CD4-positive, alpha-beta T cell treated with Interleukin-15 for 1 hour (primary cell): ENCODE results near the gene MAP4K3.

Experiments
- DNase-seq: peaks from one replicate; pipeline ENCODE4 v3.0.0-alpha.2; 2020

Gene MAP4K3

DNA sequence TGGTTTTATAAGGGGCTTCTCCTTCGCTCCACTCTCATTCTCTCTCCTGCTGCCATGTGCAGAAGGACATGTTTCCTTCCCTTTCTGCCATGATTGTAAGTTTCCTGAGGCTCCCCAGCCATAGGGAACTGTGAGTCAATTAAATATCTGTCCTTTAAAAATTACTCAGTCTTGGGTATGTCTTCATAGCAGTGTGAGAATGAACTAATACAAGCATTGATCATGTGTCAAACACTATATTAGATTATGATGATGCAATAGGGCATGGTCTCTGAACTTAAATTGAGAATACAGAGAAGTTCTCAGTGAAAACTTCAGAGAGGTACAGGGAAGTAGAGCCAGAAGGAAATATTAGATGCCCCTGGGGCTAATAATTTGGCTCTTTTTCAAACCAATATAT, 5.9 kb upstream of the MAP4K3 start:
- no peak for DNase-seq

DNA sequence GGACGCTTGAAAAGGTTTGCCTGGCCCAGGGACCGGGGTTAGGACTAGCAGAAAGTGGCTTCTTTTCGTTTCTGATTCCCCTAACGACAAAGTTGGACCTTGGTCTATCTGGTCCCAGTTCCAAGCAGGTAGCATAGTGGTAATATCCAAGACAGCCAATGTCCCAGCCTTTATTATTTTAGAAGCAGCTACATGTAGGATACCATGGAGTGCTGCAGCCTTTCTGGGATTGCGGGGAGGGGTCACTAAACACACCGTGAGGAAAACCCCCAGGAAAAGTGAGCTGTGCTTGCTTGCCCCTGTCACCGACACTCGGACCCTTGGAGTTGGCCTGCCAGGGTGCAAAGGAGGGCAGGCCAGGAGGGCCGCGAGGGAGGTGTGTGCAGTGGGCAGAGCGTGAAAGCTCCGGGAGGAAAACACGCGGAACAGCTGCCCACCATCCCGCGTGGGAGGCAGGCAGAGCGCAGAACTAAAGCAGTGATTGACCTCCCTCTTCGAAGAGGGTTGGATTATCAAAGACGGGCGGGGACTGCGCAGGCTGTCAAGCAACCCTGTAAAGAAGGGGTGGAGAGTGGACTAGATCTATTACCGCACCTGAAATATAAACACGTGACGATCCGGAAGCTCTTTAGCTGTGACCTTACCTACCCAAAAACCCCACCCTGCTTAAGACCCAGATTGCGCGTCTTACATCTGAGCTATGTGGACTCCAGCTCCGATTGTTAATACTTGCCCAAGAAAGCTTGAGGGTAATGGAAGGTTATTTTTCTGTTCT, 624 bp upstream of the MAP4K3 start:
- peak; percentile 51 for DNase-seq

DNA sequence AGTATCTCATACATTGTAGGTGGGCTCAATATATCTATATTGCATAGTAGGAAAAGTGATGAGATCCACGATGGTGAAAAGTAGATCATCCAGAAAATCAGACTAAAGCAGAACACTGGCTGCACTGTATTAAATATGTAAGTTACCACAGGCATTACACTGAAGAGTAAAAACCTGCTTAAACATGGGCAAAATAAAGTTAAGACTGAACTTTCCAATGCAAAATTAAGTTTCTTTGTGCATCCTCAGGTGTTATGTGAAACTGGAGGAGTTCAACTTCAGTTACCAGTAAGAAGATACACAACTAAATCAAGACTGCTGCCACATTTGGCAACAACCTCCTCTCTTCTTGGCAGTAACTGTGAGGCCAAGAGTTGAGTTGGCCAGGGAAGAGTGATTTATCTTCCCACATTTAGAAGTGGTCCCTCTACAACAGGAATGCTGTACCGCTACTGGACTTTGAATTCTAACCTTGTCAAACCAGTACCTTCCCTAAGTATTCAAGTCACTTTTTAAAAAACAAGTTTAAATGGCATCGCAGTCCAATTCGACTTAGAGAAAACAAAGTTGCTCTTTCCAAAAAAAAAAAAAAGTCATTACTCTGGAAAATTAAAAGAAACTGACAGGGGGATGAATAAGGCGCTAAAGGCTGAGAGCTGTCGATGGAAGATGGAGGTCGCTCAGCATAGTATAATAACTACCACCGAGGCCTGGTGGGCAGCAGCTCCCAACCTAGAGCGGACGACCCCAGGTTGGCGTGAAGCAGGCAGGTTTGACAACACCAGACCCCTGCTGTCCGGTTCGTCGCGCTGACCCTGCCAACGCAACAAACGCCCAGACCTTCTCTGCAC, 1.1 kb downstream of the MAP4K3 start:
- no peak for DNase-seq

DNA sequence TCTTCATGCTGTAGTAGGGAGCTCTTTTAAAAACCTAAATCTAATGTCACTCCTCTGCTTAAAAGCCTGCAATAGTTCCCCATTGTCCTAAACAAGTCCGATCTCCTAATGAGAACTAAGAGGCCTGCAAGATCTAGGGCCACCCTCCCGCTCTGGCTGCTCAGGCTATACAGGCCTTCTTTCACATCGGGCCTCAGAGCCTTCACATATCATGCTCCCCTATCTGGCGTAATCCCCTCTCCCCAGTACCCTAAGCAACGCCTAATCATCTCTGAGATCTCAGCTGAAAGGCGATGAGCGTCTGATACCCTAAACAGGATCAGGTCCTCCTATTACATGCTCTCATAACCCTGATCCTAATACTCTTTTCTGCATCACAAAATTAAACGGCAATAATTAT, 1.9 kb downstream of the MAP4K3 start:
- DNase-seq: no peak

DNA sequence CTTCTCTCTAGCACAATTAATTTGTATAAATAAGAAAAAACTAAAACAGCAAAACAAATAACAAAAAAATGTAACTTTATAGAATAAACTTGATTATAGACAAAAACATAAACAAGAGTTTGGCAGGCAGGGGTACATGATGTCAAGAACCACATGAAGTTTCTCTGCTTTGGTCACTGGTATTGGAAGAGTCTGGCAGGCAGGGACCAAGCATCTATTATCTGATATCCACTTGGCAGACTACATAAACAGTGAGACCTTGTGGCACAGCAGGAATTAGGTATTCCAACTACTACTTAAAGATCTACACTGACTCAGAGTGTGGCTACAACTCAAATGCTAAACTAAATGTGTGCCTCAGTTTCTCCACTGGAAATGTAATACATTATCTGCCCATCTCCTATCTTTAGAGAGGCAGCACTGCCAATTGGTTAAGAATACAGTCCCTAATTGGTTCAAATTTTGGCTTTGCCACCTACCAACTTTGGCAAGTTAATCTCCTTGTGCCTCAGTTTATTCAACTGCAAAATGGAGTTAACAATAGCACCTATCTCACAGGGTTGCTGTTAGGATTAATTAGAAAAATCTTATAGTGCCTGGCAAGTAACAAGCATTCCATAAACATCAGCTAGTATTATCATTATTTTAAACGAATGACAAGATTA, 2.7 kb downstream of the MAP4K3 start:
- no peak for DNase-seq

DNA sequence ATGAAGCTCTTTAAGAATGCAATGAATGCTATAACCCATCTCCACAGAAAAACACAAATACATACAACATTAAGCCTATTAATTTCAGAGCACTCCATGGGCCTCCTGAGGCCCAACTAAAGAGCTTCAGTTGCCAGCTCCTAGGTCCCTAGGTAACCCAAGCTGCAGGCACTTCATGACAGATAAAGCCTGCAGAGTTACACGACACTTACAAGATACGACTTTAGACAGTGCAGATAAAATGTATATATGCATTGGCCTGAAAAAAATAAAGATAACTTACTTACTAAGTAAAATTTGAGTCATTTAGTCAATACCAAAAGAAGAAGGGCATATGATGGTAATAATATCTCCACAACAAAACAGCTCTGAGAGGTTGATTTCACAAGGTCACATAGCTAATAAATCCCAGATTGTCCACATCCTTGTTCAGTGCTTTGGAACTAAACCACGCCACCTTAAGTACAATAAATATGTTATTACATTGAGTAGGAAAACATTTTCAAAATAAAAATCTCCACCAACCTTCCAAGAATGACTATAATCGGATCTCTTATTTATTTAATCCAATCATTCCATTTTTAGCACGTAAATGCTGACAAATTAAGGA, 3.4 kb downstream of the MAP4K3 start:
- no peak for DNase-seq

DNA sequence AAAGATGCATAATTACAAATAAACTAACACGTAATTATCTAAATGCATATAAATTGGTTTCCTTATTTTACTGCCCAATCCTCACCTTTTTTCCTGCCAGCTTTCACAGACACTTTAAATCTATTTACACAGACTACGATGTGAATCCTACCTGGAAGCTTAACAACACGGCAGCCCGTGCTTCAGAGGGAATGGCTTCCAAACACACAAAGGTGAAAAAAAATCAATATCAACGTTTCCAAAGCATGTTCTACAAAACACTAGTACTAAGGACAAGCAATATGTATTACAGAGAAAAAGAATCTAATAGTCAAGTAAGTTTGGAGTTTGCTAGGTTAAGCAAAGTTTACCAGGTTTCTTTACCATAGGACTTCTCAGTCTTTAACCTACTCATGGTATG, 4.4 kb downstream of the MAP4K3 start:
- no peak for DNase-seq

DNA sequence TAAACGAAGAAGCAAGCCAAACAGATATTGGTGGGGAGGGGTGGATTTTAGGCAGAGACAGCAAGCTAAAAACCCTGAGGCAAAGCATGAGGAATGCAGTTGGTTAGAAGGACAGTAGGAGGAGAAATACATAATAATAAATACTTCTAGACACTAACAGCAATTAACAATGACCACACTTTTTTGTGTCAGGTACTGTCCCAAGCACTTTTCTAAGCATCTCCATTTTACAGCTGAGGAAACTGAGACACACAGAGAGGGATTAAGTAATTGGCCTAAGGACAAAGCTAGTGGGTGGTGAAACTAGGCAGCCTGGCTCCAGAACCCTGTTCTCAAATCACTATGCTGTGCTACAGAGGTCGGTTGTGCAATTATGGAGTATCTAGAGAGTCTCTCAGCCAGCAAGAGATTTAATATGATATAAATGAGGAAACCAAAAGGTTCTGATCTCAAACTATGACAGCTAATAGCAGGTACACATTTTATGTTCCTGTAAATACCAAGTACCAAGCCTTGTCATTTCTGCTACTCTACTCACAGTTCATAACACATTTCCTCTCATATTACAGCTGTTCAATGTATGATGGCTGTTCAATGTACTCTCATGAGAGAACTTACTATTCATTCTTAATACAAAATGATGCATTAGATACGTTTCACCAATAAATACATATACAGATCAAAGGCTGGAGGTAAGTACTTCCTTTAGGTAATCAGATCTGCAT, 5.3 kb downstream of the MAP4K3 start:
- no peak for DNase-seq

DNA sequence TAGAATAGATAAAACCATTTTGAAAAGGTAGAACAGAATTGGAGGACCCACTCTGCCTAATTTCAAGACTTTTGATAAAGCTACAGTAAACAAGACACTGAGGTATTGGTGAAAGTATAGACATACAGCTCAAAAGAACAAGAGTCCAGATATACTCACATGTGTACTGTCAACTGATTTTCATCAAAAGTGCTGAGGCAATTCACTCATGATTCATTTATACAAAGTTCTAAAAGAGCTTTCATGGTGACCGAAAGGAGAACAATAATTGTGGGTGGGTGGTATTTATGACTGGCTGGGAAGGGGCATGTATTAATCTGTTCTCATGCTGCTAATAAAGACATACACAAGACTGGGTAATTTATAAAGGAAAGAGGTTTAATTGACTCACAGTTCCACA, 7.3 kb downstream of the MAP4K3 start:
- DNase-seq: no peak

DNA sequence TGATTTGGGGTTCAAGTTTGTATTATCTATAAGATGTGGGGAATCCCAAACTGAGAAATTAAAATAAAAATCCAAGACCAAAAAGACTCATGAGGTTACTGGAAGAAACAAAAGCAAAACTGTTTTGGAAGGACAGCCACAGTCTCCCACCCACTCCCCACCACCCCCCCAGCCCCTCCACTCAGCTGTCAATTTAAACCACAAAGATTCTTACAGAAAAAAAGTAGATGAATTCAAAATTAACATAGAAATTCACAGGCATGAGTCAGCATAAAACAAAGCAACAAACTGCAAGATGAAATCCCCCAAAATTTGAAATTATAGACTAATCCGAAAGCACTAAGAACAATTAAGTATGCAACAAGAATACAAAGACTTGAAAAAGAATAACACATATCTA, 12.1 kb downstream of the MAP4K3 start:
- DNase-seq: no peak

DNA sequence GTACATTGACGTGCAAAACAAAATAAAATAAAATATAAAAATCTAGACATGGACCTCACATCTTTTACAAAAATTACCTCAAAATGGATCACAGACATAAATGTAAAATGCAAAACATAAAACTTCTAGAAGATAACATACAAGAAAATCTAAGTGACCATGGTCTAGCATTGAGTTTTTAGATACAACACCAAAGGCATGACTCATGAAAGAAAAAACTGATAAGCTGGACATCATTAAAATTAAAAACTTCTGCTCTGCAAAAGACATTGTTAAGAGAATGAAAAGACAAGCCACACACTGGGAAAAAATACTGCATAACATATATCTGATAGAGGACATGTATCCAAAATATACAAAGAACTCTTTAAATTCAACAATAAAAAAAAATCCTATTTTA, 14.4 kb downstream of the MAP4K3 start:
- no peak for DNase-seq

DNA sequence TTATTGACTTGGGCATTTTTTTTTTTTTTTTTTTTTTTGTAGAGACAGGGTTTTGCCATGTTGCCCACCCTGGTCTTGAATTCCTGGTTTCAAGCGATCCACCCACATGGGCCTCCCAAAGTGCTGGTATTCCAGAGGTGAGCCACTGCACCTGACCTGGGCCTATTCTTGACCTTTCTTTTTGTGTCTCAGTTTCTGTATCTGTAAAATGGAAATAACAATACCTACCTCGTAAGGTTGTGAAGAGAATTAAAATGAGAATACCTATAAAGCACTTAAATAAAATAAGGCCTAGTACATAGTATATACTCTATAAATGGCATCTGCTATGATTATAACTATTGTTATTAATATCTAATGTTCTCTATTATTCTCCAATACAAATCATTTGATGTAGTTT, 15.7 kb downstream of the MAP4K3 start:
- DNase-seq: no peak

DNA sequence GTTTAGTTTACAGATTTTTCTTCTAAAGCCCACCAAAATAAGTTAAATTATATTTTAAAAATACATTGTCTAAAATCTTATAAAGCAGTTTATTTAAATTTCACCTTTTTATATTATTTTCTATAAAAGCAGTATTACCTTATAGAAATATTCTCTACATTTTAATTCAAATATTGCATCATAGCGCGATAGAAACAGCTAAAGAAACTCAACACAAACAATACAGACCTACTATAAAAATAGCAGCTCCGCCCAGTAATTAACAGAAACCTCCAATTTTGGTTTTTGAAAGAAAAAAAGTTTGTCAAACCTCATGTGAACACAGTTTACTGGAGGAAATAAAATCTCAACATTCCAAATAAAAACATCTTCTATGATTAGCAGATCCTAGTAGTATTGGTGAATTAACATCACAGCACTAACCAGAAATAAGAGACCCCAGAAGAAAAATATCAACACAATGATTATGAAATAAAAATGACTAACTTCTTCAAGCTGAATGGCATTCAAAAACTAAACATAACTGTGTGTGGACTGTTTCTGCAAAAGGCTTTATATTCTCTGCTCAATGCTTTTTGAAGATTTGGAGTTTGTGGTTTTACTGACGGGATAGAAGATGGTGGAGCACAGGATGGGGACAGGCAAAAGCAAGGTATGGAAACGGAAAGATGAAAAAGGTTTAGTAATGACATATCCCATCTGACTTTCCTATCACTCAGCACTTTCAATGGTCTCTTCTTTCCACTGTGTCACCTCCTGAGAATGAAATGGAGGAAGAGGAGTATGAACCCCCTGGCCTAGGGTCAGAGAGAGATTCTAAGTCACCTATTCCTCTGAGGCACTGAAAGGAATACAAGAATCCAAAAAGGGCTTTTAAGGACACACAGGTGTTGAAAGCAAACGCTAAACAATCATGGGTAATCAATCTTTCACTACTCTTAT, 17.5 kb downstream of the MAP4K3 start:
- DNase-seq: no peak

DNA sequence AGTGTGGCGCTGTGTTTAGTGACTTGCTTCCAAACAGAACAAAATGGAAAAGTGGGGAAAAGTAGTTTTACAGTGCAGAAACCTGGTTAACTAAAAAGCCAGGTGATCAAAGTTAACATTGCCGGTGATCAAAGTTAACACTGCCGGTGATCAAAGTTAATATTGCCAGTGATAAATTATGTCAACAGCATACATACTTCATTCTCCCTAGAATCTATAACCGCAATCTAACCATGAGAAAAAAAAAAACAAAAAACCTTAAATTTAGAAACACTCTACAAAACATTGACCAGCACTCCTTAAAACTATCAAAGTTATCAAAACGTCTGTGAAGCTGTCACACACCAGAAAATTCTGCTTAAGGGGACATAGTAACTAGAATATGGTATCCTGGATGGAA, 18.6 kb downstream of the MAP4K3 start:
- DNase-seq: no peak

DNA sequence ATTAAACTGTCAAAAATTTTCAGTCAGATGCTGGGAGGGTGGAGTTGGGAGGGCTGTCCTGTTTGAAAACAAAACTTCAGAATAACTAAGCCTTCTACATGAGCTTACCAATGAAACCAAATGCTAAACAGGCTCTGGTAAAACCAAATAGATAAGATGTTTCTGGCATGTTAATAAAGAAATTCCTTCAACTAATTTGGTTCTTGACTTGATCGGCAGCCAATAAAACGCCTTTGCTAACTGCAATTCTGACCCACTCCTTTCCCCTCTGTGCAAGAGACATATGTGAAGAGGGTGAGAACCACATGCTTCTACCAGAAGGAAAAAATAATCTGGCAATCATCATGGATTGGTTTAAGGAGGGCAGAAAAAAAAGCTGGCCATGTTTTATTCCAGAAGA, 20.9 kb downstream of the MAP4K3 start:
- DNase-seq: no peak

DNA sequence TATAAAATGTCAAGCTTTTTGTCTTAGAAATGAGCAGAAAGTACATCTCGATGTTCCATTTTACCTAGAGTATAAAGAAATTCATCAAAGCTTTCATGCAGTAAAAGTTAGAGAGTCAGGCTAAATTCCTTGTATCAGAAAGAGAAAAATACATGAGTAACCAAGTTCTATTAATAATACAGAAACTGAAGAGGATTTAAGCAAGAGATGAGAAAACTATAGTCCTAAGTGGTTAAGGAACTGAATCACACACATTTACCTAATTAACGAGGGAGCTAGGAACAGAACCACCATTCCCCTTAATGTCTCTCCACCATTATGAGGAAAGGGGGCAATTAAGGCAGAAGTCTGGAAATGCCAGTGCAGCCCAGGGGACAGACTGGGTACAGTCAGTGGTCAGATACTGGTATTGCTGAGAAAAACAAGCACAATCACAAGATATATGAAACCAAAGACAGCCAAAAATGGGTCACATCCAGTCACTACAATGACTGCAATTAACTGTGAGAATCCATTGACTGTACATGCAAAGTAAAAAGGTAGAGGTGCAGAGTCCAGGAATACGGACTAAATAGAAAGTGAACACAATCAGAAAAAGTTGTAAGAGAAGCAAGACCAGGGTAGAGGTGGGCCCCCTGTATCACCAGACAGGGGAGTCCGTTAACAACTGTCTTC, 23.9 kb downstream of the MAP4K3 start:
- no peak for DNase-seq

DNA sequence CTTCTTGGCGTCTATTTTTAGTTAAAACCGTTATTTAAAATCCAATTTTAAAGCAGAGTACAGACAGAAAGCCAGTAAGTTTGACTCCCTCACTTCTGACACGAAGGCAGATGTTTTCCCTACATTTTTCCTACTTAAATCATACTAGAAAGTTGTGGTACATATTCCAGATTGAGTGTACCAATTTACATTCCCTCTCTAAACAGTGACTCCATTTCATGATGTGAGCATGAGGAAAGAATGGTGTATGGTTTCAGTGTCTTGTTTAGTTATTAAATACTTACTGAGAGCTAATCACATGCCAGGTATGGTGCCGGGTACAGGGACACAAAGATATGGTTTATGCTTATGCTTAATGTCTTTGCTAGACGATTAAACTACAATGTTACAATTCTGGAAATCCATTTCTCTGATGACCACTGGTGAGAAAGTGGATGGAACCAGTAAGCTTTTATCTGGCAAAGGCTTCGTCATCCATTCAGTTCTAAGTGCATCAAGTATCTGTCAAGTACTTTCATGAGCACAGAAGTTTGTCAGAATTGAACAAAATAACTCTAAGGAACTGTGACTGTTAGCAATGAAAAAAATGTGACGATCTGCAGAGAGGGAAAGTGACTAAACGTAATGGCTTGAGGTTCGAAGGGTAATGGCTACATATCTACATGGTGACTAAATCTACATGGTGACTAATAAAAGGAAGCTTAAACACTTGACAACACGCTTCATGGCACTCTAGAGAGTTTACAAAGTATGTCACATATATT, 25.7 kb downstream of the MAP4K3 start:
- DNase-seq: no peak

DNA sequence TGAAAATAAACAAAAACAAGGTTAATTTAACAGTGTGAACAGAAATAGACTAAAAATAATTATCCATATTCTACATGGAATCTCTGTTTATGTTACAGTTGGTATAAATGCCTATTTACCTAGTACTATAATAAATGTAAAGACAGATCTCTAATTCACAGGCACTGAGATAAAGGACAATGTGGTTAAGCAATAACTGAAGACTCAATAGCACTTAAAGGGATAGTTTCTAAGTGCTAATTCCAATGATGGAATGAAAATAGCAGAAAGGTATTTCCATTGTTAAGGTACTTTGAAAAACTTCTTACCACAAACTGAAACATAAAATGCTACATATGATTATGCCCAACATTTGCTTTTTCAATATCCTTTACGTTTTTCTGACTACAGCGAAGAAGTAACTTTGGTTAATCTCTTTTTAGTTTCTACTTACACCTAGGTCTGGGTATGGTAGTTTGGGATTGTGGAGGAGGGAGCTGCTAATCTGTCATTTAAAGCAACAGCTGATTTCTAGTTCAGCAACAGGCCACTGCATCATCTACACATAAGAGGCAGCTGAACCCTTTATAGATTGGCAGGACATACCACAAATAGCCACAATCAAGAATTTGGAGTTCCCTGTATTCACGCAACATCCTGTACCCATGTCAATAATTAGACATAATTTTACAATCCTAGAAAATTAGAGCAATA, 27.2 kb downstream of the MAP4K3 start:
- DNase-seq: no peak

DNA sequence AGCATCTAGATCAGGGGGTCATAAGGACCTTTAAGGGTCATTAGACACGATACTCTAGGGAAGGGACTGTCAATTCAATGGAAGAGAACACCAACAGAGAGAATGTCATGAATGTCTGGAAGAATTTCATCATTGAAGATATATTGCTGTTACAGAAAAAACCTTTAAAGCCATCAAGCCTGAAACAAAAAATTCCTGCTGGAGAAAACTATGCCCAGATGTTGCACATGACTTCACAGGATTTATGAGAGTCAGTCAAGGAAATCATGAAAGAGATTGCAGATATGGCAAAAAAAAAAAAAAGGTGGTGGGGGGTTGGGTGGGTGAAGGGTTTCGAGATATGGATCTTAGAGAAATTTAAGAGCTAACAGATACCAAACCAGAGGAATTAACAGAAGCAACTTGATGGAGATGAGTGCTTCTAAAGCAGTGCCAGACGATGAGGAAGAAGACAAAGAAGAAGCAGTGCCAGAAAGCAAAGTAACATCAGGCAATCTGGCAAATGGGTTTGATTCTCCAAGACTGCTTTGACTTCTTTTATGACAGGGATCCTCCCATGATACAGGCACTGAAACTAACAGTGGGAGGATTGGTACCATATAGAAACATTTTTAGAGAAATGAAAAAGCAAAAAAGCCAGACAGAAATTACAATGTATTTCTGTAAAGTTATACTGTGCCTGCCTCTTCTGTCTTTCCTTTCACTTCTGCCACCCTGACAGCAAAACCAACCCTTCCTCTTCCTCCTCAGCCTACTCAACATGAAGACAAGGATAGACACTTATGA, 28.5 kb downstream of the MAP4K3 start:
- no peak for DNase-seq
